HG02981 (cell line): Measurements from ENCODE around the gene MMGT1.
"Not testable (repeated sequence)": the region's sequence is repeated elsewhere in the genome, so short reads cannot be mapped to it uniquely, and the experiment has no call there.

Source experiments
- ATAC-seq: cut with Tn5 transposase; IDR thresholded peaks from one replicate; pipeline ENCODE4 v1.9.1; 2021; ENCODE audit warnings: mild to moderate bottlenecking, moderate library complexity; ENCODE audit not compliant: unreplicated experiment

The MMGT1 gene

DNA sequence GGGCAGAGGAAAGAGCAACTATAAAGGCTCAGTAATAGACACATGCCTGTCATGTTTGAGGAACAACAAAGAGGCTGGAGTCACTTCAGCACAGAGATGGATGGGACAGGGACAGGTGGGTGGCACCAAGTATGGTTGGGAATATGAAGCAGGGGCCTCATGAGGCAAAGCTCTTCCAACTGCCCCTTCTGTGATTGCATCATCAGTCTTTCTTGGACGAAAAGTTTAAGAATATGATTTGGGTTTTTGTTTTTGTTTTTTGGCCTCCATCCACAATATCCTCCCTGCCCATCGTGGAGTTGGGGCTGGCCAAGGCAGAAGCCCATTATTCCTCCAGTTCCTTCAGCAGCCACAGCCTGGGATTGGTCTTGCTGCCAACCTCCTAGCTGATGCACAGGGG is 45.9 kb downstream of the MMGT1 start:
- ATAC-seq, result no peak

DNA sequence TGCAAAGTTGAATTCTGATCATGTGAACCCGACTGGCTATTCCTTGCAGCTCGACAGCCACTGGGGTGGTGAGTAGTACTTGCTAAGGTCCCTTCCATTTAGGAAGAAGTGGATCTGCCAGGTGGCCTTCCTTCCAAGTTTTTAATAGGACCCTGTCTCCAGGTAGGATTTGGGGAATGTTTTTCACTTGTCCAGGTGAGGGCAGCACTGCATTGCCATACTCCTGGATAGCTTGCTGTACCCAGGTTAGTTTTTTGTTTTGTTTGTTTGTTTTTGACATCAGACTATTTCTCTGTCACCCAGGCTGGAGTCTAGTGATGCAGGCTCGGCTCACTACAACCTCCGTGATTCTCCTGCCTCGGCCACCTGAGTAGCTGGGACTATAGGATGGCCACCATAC is 50.4 kb downstream of the MMGT1 start:
- no peak for ATAC-seq

DNA sequence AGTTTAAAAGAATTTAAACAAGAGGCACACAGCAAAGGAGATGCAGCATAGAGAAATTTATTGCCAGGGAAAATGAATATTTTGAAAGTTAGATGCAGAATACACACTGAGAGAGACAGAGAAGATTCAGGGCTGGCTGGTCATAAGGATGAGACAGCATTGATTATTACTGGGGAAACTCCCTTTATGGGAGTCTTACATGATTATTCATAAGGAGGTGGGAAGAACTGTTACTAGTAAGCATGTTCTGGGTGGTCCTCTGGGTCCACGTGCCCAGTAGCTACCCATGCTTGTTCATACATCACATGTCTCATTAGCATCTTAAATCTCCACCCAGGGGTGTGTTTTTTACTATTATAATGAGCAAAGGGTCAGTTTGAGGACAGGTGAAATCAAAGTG is 53.3 kb downstream of the MMGT1 start:
- not testable (repeated sequence) for ATAC-seq

DNA sequence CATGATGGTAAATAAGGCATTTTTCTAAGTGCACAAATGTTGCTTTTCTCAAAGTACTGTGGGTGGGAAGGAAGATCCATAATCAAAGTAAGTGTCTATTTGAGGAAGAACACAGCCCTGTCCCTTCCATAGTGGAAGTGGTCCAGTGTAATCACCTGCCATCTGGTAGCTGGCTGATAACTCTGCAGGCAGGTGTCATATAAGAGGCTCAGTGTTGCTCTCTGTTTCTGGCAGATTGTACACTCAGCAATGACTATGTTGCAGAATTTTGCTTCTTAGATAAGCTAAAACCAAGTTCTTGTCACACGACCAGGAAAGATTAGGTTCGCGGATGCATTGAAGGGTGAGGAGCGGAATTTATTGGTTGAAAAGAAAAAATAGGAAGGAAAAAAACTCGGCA is 59.4 kb downstream of the MMGT1 start:
- no peak for ATAC-seq
